Suprapubic skin (tissue), 4 donors: ENCODE data around the gene ADAMTS15. TPM values are rescaled to one million over a fixed set of nuclear protein-coding genes. Genes with fewer than 3 reads are reported as not detected.

ENCODE experiments used
- DNase-seq, 2 donors: peaks; one replicate each; pipeline ENCODE4 v3.0.0-alpha.2; 2019; ENCODE audit warnings: low spot score in 2 of 2
- H3K27ac ChIP-seq: fragments of 200-600 bp; sonication (generic); one replicate; pipeline ENCODE4 v1.5.1; 2019
- H3K27me3 ChIP-seq: fragments of 200-600 bp; sonication (generic); one replicate; pipeline ENCODE4 v1.5.1; 2019
- H3K36me3 ChIP-seq: fragments of 200-600 bp; sonication (generic); one replicate; pipeline ENCODE4 v1.5.1; 2019
- H3K4me1 ChIP-seq: fragments of 200-600 bp; sonication (generic); one replicate; pipeline ENCODE4 v1.5.1; 2019
- H3K4me3 ChIP-seq: fragments of 200-600 bp; sonication (generic); one replicate; pipeline ENCODE4 v1.5.1; 2019; ENCODE audit warnings: mild to moderate bottlenecking
- H3K9me3 ChIP-seq: fragments of 200-600 bp; sonication (generic); one replicate; pipeline ENCODE4 v1.5.1; 2019
- CTCF ChIP-seq, 2 donors: fragments of 200-600 bp in 1 of 2; fragments of 450-650 bp in 1 of 2; sonication (generic) in 1 of 2; IDR thresholded peaks; one replicate each; pipeline ENCODE4 v1.5.1; 2016 to 2019; ENCODE audit warnings: antibody characterized with exemption in 2 of 2, mild to moderate bottlenecking in 1 of 2, moderate library complexity in 1 of 2
- EP300 ChIP-seq: sonication (generic); formaldehyde crosslinking; IDR thresholded peaks from one replicate; pipeline ENCODE4 v1.6.1; 2017; ENCODE audit warnings: antibody characterized with exemption
- POLR2A ChIP-seq, 2 donors: fragments of 450-650 bp; IDR thresholded peaks; one replicate each; pipeline ENCODE4 v1.6.1; 2017; ENCODE audit warnings: antibody characterized with exemption in 2 of 2, mild to moderate bottlenecking in 2 of 2, moderate library complexity in 2 of 2
- POLR2AphosphoS5 ChIP-seq, 3 donors: sonication (generic); formaldehyde crosslinking; IDR thresholded peaks; one replicate each; pipeline ENCODE4 v1.6.1; 2017; ENCODE audit warnings: antibody characterized with exemption in 3 of 3
- WGBS: methylation state at CpG from one replicate; pipeline ENCODE4 v1.1.5; 2018; 5-methylcytosine and 5-hydroxymethylcytosine counted together
- total RNA-seq, 4 donors: library from RNA; depleted of rRNA; stranded (reverse); fragments of >200 nt; gene quantifications; one replicate each; pipeline ENCODE4 v1.1.0, GENCODE V29; 2016

Gene ADAMTS15
- total RNA-seq, 4 donors from 2014 or later, result 3.8 to 7.2 (median 5.7) TPM

GRCh38 chr11:130486391-130486836 lies 38.0 kb downstream of the ADAMTS15 start:
- H3K36me3 ChIP-seq, result no peaks in the 10 kb centered on the region
- no peak overlapping the region for H3K27ac ChIP-seq
- TF ChIP-seq POLR2AphosphoS5 (IDR thresholded peaks at IDR 0.05) (no peak), EP300 (no peak), POLR2A (IDR thresholded peaks at IDR 0.05) (no peak), CTCF (IDR thresholded peaks at IDR 0.05) (no peak)
- no peaks in the 10 kb centered on the region for H3K4me1 ChIP-seq
- no peaks in the 10 kb centered on the region for H3K9me3 ChIP-seq
- no peak overlapping the region for H3K4me3 ChIP-seq
- no peaks in the 10 kb centered on the region for H3K27me3 ChIP-seq
- 83% methylated on average over 13 of the region's 16 CpGs for WGBS
- DNase-seq, result no peak

- 89% methylated on average over 27 of the region's 28 CpGs for whole genome bisulfite sequencing
- Histone ChIP-seq H3K4me3 (no peak overlapping the region), H3K4me1 (no peaks in the 10 kb centered on the region), H3K27me3 (no peaks in the 10 kb centered on the region), H3K27ac (no peak overlapping the region), H3K36me3 (no peaks in the 10 kb centered on the region), H3K9me3 (no peaks in the 10 kb centered on the region)
- TF ChIP-seq CTCF (IDR thresholded peaks at IDR 0.05) (no peak), POLR2AphosphoS5 (IDR thresholded peaks at IDR 0.05) (no peak)
- no peak for DNase-seq
Observed at GRCh38 chr11:130486987-130487923, 38.8 kb downstream of the ADAMTS15 start.

- Histone ChIP-seq H3K4me1 (no peaks in the 10 kb centered on the region), H3K27ac (no peak overlapping the region), H3K27me3 (no peaks in the 10 kb centered on the region), H3K9me3 (no peaks in the 10 kb centered on the region), H3K4me3 (no peak overlapping the region), H3K36me3 (no peaks in the 10 kb centered on the region)
- TF ChIP-seq POLR2AphosphoS5 (IDR thresholded peaks at IDR 0.05), result no peak
- no peak for TF ChIP-seq EP300
- TF ChIP-seq CTCF (IDR thresholded peaks at IDR 0.05), result no peak
- no peak for TF ChIP-seq POLR2A (IDR thresholded peaks at IDR 0.05)
- WGBS, result 80% methylated on average over 13 of the region's 13 CpGs
- DNase-seq, result no peak
Observed at GRCh38 chr11:130487924-130488815, 39.7 kb downstream of the ADAMTS15 start.

- H3K36me3 ChIP-seq, result no peaks in the 10 kb centered on the region
- no peaks in the 10 kb centered on the region for H3K4me1 ChIP-seq
- 75% methylated on average over 5 of the region's 5 CpGs for WGBS
- no peaks in the 10 kb centered on the region for H3K27me3 ChIP-seq
- no peak overlapping the region for H3K4me3 ChIP-seq
- H3K27ac ChIP-seq, result no peak overlapping the region
- H3K9me3 ChIP-seq, result no peaks in the 10 kb centered on the region
- TF ChIP-seq CTCF (IDR thresholded peaks at IDR 0.05) (no peak), EP300 (no peak), POLR2AphosphoS5 (IDR thresholded peaks at IDR 0.05) (no peak), POLR2A (IDR thresholded peaks at IDR 0.05) (no peak)
- no peak for DNase-seq
Observed at GRCh38 chr11:130488848-130489584, 40.6 kb downstream of the ADAMTS15 start.
